WTC11 (cell line): ENCODE measurements around the gene EIF2D. TPM values are rescaled to one million over a fixed set of nuclear protein-coding genes. Genes with fewer than 3 reads are reported as not detected.
"Not testable (repeated sequence)": the region's sequence is repeated elsewhere in the genome, so short reads cannot be mapped to it uniquely, and the experiment has no call there.

Experiments
- ATAC-seq: fragments of 200-7000 bp; cut with Tn5 transposase; 2 replicates; pipeline ENCODE4 v1.10.0; 2021; ENCODE audit warnings: mild to moderate bottlenecking, moderate library complexity
- CTCF ChIA-PET: fragments of 300-600 bp; sonication (Branson Sonifier 250); formaldehyde crosslinking; loops from one replicate; lab custom pipeline; 2021; ENCODE audit warnings: antibody characterized with exemption; lab: Charles Lee
- POLR2A ChIA-PET: fragments of 350-600 bp; sonication (Branson Sonifier 250); formaldehyde crosslinking; loops from one replicate; lab custom pipeline; 2021; ENCODE audit warnings: antibody characterized with exemption; lab: Charles Lee
- DNase-seq: peaks from one replicate; pipeline ENCODE4 v3.0.0; 2021; ENCODE audit warnings: low spot score
- H3K27ac Mint-ChIP-seq: 2 replicates; pipeline ENCODE4 v1.8.0; 2021; ENCODE audit warnings: mixed read lengths
- H3K27me3 Mint-ChIP-seq: 2 replicates; pipeline ENCODE4 v1.8.0; 2021; ENCODE audit warnings: low read depth, mild to moderate bottlenecking, moderate library complexity, mixed read lengths
- H3K36me3 Mint-ChIP-seq: 2 replicates; pipeline ENCODE4 v1.8.0; 2021; ENCODE audit warnings: mixed read lengths
- H3K4me1 Mint-ChIP-seq: 2 replicates; pipeline ENCODE4 v1.8.0; 2022; ENCODE audit warnings: mixed read lengths
- H3K4me3 Mint-ChIP-seq: 2 replicates; pipeline ENCODE4 v1.8.0; 2021; ENCODE audit warnings: mild to moderate bottlenecking, moderate library complexity, mixed read lengths
- H3K9me3 Mint-ChIP-seq: 2 replicates; pipeline ENCODE4 v1.8.0; 2021; ENCODE audit warnings: mixed read lengths
- ATF1 ChIP-seq: sonication (generic); formaldehyde crosslinking; IDR thresholded peaks from 2 replicates; pipeline ENCODE4 v1.8.1; 2023; ENCODE audit warnings: mild to moderate bottlenecking, moderate library complexity, missing genetic modification reagents
- CREM ChIP-seq: sonication (generic); formaldehyde crosslinking; IDR thresholded peaks from 2 replicates; pipeline ENCODE4 v1.8.1; 2022; ENCODE audit warnings: mild to moderate bottlenecking, missing genetic modification reagents, moderate library complexity
- E2F1 ChIP-seq: sonication (generic); formaldehyde crosslinking; IDR thresholded peaks from 2 replicates; pipeline ENCODE4 v1.8.0; 2022; ENCODE audit warnings: mild to moderate bottlenecking, missing genetic modification reagents
- FOXJ3 ChIP-seq: sonication (generic); formaldehyde crosslinking; IDR thresholded peaks from 2 replicates; pipeline ENCODE4 v1.9.0; 2021; ENCODE audit warnings: missing genetic modification reagents, mild to moderate bottlenecking, borderline replicate concordance
- FOXP4 ChIP-seq: sonication (generic); formaldehyde crosslinking; IDR thresholded peaks from 2 replicates; pipeline ENCODE4 v1.8.0; 2022; ENCODE audit warnings: mild to moderate bottlenecking, missing genetic modification reagents
- GABPB1 ChIP-seq: sonication (generic); formaldehyde crosslinking; IDR thresholded peaks from 2 replicates; pipeline ENCODE4 v1.8.1; 2023; ENCODE audit warnings: mild to moderate bottlenecking, missing genetic modification reagents
- HMGXB4 ChIP-seq: sonication (generic); formaldehyde crosslinking; IDR thresholded peaks from 2 replicates; pipeline ENCODE4 v1.8.1; 2023; ENCODE audit warnings: mild to moderate bottlenecking, moderate library complexity, missing genetic modification reagents
- MYBL2 ChIP-seq: sonication (generic); formaldehyde crosslinking; IDR thresholded peaks from 2 replicates; pipeline ENCODE4 v1.8.1; 2023; ENCODE audit warnings: mild to moderate bottlenecking, moderate library complexity, missing genetic modification reagents
- NR1H2 ChIP-seq: sonication (generic); formaldehyde crosslinking; IDR thresholded peaks from 2 replicates; pipeline ENCODE4 v1.9.0; 2021; ENCODE audit warnings: mild to moderate bottlenecking, moderate library complexity, missing genetic modification reagents
- NR3C1 ChIP-seq: sonication (generic); formaldehyde crosslinking; conservative IDR thresholded peaks from 2 replicates; pipeline ENCODE4 v1.8.1; 2023; ENCODE audit warnings: low read depth, mild to moderate bottlenecking, missing genetic modification reagents
- SMAD4 ChIP-seq: sonication (generic); formaldehyde crosslinking; IDR thresholded peaks from 2 replicates; pipeline ENCODE4 v1.8.0; 2022; ENCODE audit warnings: mild to moderate bottlenecking, missing genetic modification reagents
- USF1 ChIP-seq: sonication (generic); formaldehyde crosslinking; IDR thresholded peaks from 2 replicates; pipeline ENCODE4 v1.8.0; 2022; ENCODE audit warnings: mild to moderate bottlenecking, missing genetic modification reagents
- ZNF232 ChIP-seq: sonication (generic); formaldehyde crosslinking; IDR thresholded peaks from 2 replicates; pipeline ENCODE4 v1.8.0; 2022; ENCODE audit warnings: mild to moderate bottlenecking, missing genetic modification reagents
- ZNF317 ChIP-seq: sonication (generic); formaldehyde crosslinking; IDR thresholded peaks from 2 replicates; pipeline ENCODE4 v1.8.1; 2023; ENCODE audit warnings: low read depth, mild to moderate bottlenecking, moderate library complexity, missing genetic modification reagents, borderline replicate concordance
- ZNF512 ChIP-seq: sonication (generic); formaldehyde crosslinking; IDR thresholded peaks from 2 replicates; pipeline ENCODE4 v1.8.1; 2022; ENCODE audit warnings: missing genetic modification reagents, borderline replicate concordance
- ZNF532 ChIP-seq: fragments of 250-450 bp; sonication (Bioruptor Pico); IDR thresholded peaks from 2 replicates; pipeline ENCODE4 v1.9.0; 2021; ENCODE audit warnings: mild to moderate bottlenecking, borderline replicate concordance
- total RNA-seq: library from RNA; stranded (reverse); gene quantifications from 3 replicates; pipeline ENCODE4 v1.2.3, GENCODE V29; 2021

The EIF2D gene
- total RNA-seq, 1 experiment from 2014 or later, result 35.7 TPM

- peaks cover 10% of the 10 kb centered on the region for H3K4me1 Mint-ChIP-seq
- H3K36me3 Mint-ChIP-seq, result no peaks in the 10 kb centered on the region
- H3K27me3 Mint-ChIP-seq, result peaks cover 3% of the 10 kb centered on the region; the same call in 1 of the 2 replicates
- H3K4me3 Mint-ChIP-seq, result no peak overlapping the region
- ChIA-PET POLR2A (no interaction called here), CTCF (interaction anchor here (0.6 to 13.9 kb wide), 4 partner anchors 11 to 84 kb away, joined by 4 to 659 read pairs (median 21); partner anchors contain the start of gene EIF2D)
- ATAC-seq (no peak), DNase-seq (no peak)
- peaks cover 10% of the 10 kb centered on the region for H3K9me3 Mint-ChIP-seq
- no peak for TF ChIP-seq SMAD4 (CRISPR knock-in tag)
- TF ChIP-seq, all 79 proteins: peak for 0
- H3K27ac Mint-ChIP-seq, result no peak overlapping the region
Measured at GRCh38 chr1:206628916-206629315, 16.7 kb upstream of the EIF2D start.

GRCh38 chr1:206626396-206626795 lies 14.1 kb upstream of the EIF2D start:
- H3K4me3 Mint-ChIP-seq, DNase-seq, H3K9me3 Mint-ChIP-seq, ATAC-seq, H3K4me1 Mint-ChIP-seq, H3K27me3 Mint-ChIP-seq, POLR2A ChIA-PET, H3K27ac Mint-ChIP-seq, H3K36me3 Mint-ChIP-seq: not testable (repeated sequence)
- CTCF ChIA-PET, result interaction anchor here (1.4 to 13.9 kb wide), 3 partner anchors 15 to 38 kb away, joined by 5 to 659 read pairs (median 33); partner anchors contain the start of gene EIF2D

- no peak for ATAC-seq
- POLR2A ChIA-PET, result no interaction called here
- H3K4me1 Mint-ChIP-seq, result peaks cover 12% of the 10 kb centered on the region
- H3K9me3 Mint-ChIP-seq, result no peaks in the 10 kb centered on the region
- peaks cover 10% of the 10 kb centered on the region for H3K36me3 Mint-ChIP-seq
- CTCF ChIA-PET, result interaction anchor here (0.6 to 2.5 kb wide), 3 partner anchors 22 to 65 kb away, joined by 3 to 11 read pairs (median 3); no protein-coding TSS in a partner anchor
- TF ChIP-seq FOXP4 (CRISPR knock-in tag) (no peak), MYBL2 (CRISPR knock-in tag) (no peak), HMGXB4 (no peak), ZNF512 (CRISPR knock-in tag) (no peak), ZNF232 (no peak), ZNF317 (CRISPR knock-in tag) (no peak), GABPB1 (CRISPR knock-in tag) (no peak), NR1H2 (no peak), ZNF532 (CRISPR knock-in tag) (no peak), FOXJ3 (CRISPR knock-in tag) (no peak), ATF1 (no peak), SMAD4 (CRISPR knock-in tag) (no peak), CREM (CRISPR knock-in tag) (no peak), NR3C1 (no peak), E2F1 (no peak), USF1 (CRISPR knock-in tag) (no peak)
- TF ChIP-seq, all 79 proteins: peak for 0
- Mint-ChIP-seq H3K27me3 (no peaks in the 10 kb centered on the region), H3K27ac (no peak overlapping the region), H3K4me3 (no peak overlapping the region)
- DNase-seq, result no peak
Measured at GRCh38 chr1:206609229-206609991, 2.9 kb downstream of the EIF2D start.
